ENCODE measurements around the gene ZBP1.

DNA sequence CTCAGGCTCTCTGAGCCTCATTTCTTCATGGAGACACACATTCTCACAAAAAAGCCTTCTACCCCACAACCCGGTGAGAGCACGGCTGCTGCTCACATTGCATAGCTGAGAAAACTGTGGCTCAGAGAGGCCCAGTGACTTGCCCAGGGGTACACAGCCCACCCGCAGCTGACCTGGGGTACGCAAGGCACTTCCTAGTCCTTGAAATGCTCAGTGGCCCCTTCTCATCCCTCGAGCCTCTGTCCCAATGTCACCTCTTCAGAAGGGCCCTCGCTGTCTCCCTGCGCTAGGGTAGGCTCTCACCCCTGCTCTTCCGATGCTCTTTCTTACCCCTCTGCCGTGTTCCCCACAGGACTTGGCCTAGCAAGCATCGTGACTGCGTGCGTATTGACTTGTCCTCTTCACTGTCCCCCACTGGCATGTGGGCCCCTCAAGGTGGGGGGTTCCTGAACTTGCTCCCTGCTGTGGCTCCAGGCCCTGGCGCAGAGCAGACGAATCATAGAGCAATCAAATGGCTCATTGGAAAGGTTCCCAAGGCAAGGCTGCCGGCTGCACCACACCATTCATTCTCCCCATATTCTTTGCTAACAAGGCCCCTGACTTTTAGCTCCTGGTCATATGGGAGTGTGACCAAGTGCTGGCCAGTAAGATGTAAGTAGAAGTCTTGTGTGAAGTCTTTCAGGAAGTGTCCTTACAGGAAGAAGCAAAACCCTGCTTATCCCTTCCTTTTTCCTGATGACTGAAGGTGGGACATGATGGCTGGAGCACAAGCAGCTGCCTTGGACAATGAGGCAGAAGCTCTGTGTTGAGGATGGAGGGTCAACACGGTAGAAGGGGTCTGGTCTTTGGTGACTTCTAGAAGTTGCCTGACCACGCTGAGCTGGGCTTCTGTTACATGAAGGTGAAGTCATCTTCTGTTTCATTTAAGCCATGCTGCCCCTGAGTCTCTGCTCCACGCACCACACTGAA is 36.7 kb downstream of the ZBP1 start:
- peak; percentile 38 for TF ChIP-seq CTCF (IDR thresholded peaks at IDR 0.05)
- no peak for TF ChIP-seq ZFX (IDR thresholded peaks at IDR 0.05; ENCODE audit: borderline replicate concordance)

All from 22Rv1 (cell line).